Sigmoid colon (tissue), 4 donors: ENCODE data around the gene PKN1.

Experiments
- EP300 ChIP-seq, 4 donors: sonication (generic); formaldehyde crosslinking; IDR thresholded peaks; one replicate each; pipeline ENCODE4 v1.6.1; 2017; ENCODE audit warnings: antibody characterized with exemption in 4 of 4
- POLR2AphosphoS5 ChIP-seq, 4 donors: sonication (generic); formaldehyde crosslinking; IDR thresholded peaks; one replicate each; pipeline ENCODE4 v1.6.1; 2017; ENCODE audit warnings: antibody characterized with exemption in 4 of 4
- TF ChIP-seq, protein P1 (sequence below), 4 experiments: fragments of 450-650 bp in 3 of 4; fragments of 200-600 bp in 1 of 4; IDR thresholded peaks; one replicate each; pipeline ENCODE4 v1.5.1; 2016 to 2019; ENCODE audit warnings: antibody characterized with exemption in 4 of 4, mild to moderate bottlenecking in 3 of 4, moderate library complexity in 2 of 4

GRCh38 chr19:14510311-14511228, 77.5 kb downstream of the PKN1 start:
- TF ChIP-seq, protein P1, sequence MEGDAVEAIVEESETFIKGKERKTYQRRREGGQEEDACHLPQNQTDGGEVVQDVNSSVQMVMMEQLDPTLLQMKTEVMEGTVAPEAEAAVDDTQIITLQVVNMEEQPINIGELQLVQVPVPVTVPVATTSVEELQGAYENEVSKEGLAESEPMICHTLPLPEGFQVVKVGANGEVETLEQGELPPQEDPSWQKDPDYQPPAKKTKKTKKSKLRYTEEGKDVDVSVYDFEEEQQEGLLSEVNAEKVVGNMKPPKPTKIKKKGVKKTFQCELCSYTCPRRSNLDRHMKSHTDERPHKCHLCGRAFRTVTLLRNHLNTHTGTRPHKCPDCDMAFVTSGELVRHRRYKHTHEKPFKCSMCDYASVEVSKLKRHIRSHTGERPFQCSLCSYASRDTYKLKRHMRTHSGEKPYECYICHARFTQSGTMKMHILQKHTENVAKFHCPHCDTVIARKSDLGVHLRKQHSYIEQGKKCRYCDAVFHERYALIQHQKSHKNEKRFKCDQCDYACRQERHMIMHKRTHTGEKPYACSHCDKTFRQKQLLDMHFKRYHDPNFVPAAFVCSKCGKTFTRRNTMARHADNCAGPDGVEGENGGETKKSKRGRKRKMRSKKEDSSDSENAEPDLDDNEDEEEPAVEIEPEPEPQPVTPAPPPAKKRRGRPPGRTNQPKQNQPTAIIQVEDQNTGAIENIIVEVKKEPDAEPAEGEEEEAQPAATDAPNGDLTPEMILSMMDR (IDR thresholded peaks at IDR 0.05), result no peak
- TF ChIP-seq EP300 (IDR thresholded peaks at IDR 0.05) (no peak), POLR2AphosphoS5 (IDR thresholded peaks at IDR 0.05) (peak in 3 of 4 donors; percentile 25 to 43 (median 37))
